HepG2 (cell line): ENCODE measurements around the gene BFSP1. TPM values are rescaled to one million over a fixed set of nuclear protein-coding genes. Genes with fewer than 3 reads are reported as not detected.

Experiments
- AHR ChIP-seq: IDR thresholded peaks from 2 replicates; pipeline ENCODE4 v1.6.1; 2018; ENCODE audit warnings: missing genetic modification reagents, missing compliant biosample characterization
- BRF2 ChIP-seq: sonication (generic); formaldehyde crosslinking; IDR thresholded peaks from 2 replicates; pipeline ENCODE4 v1.8.1; 2022; ENCODE audit warnings: mild to moderate bottlenecking, missing genetic modification reagents
- E2F1 ChIP-seq: sonication (generic); formaldehyde crosslinking; IDR thresholded peaks from 2 replicates; pipeline ENCODE4 v1.5.0; 2020; ENCODE audit warnings: missing genetic modification reagents
- GMEB1 ChIP-seq: sonication (generic); formaldehyde crosslinking; IDR thresholded peaks from 2 replicates; pipeline ENCODE4 v1.5.1; 2020; ENCODE audit warnings: missing genetic modification reagents, mild to moderate bottlenecking, borderline replicate concordance
- HBP1 ChIP-seq: IDR thresholded peaks from 2 replicates; pipeline ENCODE4 v1.6.1; 2016; ENCODE audit warnings: low read depth, control low read depth
- MIER2 ChIP-seq: IDR thresholded peaks from 2 replicates; pipeline ENCODE4 v1.6.1; 2016; ENCODE audit warnings: missing biosample characterization, missing genetic modification reagents
- MYC ChIP-seq: sonication (generic); formaldehyde crosslinking; IDR thresholded peaks from 2 replicates; pipeline ENCODE4 v1.9.0; 2021; ENCODE audit warnings: missing genetic modification reagents, borderline replicate concordance
- PITX1 ChIP-seq: sonication (generic); formaldehyde crosslinking; IDR thresholded peaks from 2 replicates; pipeline ENCODE4 v1.5.1; 2020; ENCODE audit warnings: mild to moderate bottlenecking, missing genetic modification reagents
- SP1 ChIP-seq, 2 experiments: fragments of 450-650 bp in 1 of 2; sonication (generic) in 1 of 2; formaldehyde crosslinking in 1 of 2; IDR thresholded peaks; 2 replicates each; pipeline versions ENCODE4 v1.4.0 to v1.6.1; 2016 to 2020; ENCODE audit warnings: missing genetic modification reagents in 1 of 2
- YEATS4 ChIP-seq: sonication (generic); formaldehyde crosslinking; IDR thresholded peaks from 2 replicates; pipeline ENCODE4 v1.4.0; 2020; ENCODE audit warnings: missing genetic modification reagents, borderline replicate concordance
- ZHX2 ChIP-seq, 2 experiments: sonication (generic) in 1 of 2; formaldehyde crosslinking in 1 of 2; IDR thresholded peaks; 2 replicates each; pipeline versions ENCODE4 v1.6.1 to v1.9.0; 2014 to 2022; ENCODE audit warnings: antibody characterized with exemption in 1 of 2, borderline replicate concordance in 1 of 2, inconsistent platforms in 1 of 2, low read depth in 1 of 2, missing genetic modification reagents in 1 of 2
- ZNF24 ChIP-seq: fragments of 450-650 bp; IDR thresholded peaks from 2 replicates; pipeline ENCODE4 v1.6.1; 2017; ENCODE audit warnings: antibody characterized with exemption, mild to moderate bottlenecking
- ZNF333 ChIP-seq: sonication (generic); formaldehyde crosslinking; IDR thresholded peaks from 2 replicates; pipeline ENCODE4 v1.4.0; 2020; ENCODE audit warnings: mild to moderate bottlenecking, missing genetic modification reagents, borderline replicate concordance
- ZNF546 ChIP-seq: sonication (generic); formaldehyde crosslinking; conservative IDR thresholded peaks from 2 replicates; pipeline ENCODE4 v1.8.1; 2023; ENCODE audit warnings: mild to moderate bottlenecking, missing genetic modification reagents
- ZNF615 ChIP-seq: sonication (generic); formaldehyde crosslinking; IDR thresholded peaks from 2 replicates; pipeline ENCODE4 v1.5.0; 2020; ENCODE audit warnings: mild to moderate bottlenecking, missing genetic modification reagents, borderline replicate concordance
- polyA plus RNA-seq, 8 experiments: library from polyadenylated mRNA; depleted of rRNA in 3 of 8; stranded (reverse) in 7 of 8; unstranded in 1 of 8; fragments of >200 nt; fragmentation: Illumina TruSeq in 4 of 8; extraction: Trizol in 4 of 8; gene quantifications; 2 replicates each; pipeline versions ENCODE4 v1.2.1 to v1.2.3, GENCODE V29; 2011 to 2016; ENCODE audit warnings: low read depth in 4 of 8, missing spikeins in 1 of 8, mixed read lengths in 1 of 8; ENCODE audit not compliant: insufficient read depth in 1 of 8
- total RNA-seq, 5 experiments: library from RNA; depleted of rRNA; stranded (reverse); fragments of >200 nt; fragmentation: Illumina TruSeq; extraction: Trizol; gene quantifications; 2 replicates each; pipeline ENCODE4 v1.2.3, GENCODE V29; 2016; ENCODE audit warnings: low read depth in 1 of 5

BFSP1 gene
- total and polyA plus RNA-seq, 2 of the 13 experiments (the other 11 are each of a cell fraction or from before 2014, with no cell fraction given) = 0.22 to 0.26 TPM

- TF ChIP-seq ZHX2 (IDR thresholded peaks at IDR 0.05; ENCODE audit: low read depth) (no peak), ZHX2 (CRISPR knock-in tag; IDR thresholded peaks at IDR 0.05; ENCODE audit: borderline replicate concordance) (peak; percentile 84; the same call in 1 of the 2 replicates), ZNF615 (no peak), AHR (no peak), GMEB1 (peak; percentile 58; the same call in 1 of the 2 replicates), MYC (peak; percentile 48; the same call in 1 of the 2 replicates), E2F1 (CRISPR knock-in tag) (peak; percentile 69; the same call in 1 of the 2 replicates), HBP1 (CRISPR knock-in tag) (no peak), ZNF546 (CRISPR knock-in tag) (peak; percentile 77; the same call in 1 of the 2 replicates), ZNF24 (no peak), PITX1 (peak; percentile 60; the same call in 1 of the 2 replicates), ZNF333 (CRISPR knock-in tag) (no peak), SP1 (IDR thresholded peaks at IDR 0.05) (no peak), SP1 (CRISPR knock-in tag; IDR thresholded peaks at IDR 0.05) (no peak), BRF2 (peak; percentile 57; the same call in 1 of the 2 replicates), MIER2 (CRISPR knock-in tag) (0 out of 2 replicates have a peak, but pooled peaks have one; percentile 12), YEATS4 (CRISPR knock-in tag) (no peak)
These were observed at the start of gene BFSP1 (continued) for GRCh38 chr20:17530716-17531664.
